Endodermal cell (in vitro differentiated cells): ENCODE results near the gene CD6. TPM values are rescaled to one million over a fixed set of nuclear protein-coding genes. Genes with fewer than 3 reads are reported as not detected.

ENCODE experiments used
- DNase-seq: peaks from one replicate; pipeline ENCODE4 v3.0.0-alpha.2; 2017
- H3K27ac ChIP-seq: 2 replicates; pipeline ENCODE4 v1.5.1; 2013; ENCODE audit warnings: mild to moderate bottlenecking, low read depth, low read length, moderate library complexity
- H3K27me3 ChIP-seq: 2 replicates; pipeline ENCODE4 v1.6.1; 2013; ENCODE audit warnings: mild to moderate bottlenecking, low read length, moderate library complexity; ENCODE audit not compliant: insufficient read depth, control insufficient read depth, poor library complexity, severe bottlenecking
- H3K36me3 ChIP-seq: 2 replicates; pipeline ENCODE4 v1.7.0; 2013; ENCODE audit warnings: mild to moderate bottlenecking, low read length, moderate library complexity; ENCODE audit not compliant: control insufficient read depth, insufficient read depth
- H3K4me1 ChIP-seq: one replicate; pipeline ENCODE4 v1.7.0; 2013; ENCODE audit warnings: low read length; ENCODE audit not compliant: control insufficient read depth, insufficient read depth
- H3K4me3 ChIP-seq: 2 replicates; pipeline ENCODE4 v1.5.1; 2013; ENCODE audit warnings: mild to moderate bottlenecking, low read length, moderate library complexity
- H3K9ac ChIP-seq: 2 replicates; pipeline ENCODE4 v1.6.1; 2013; ENCODE audit warnings: mild to moderate bottlenecking, low read length, moderate library complexity; ENCODE audit not compliant: poor library complexity, severe bottlenecking; ENCODE audit errors: extremely low read depth
- H3K9me3 ChIP-seq: 2 replicates; pipeline ENCODE4 v1.6.1; 2013; ENCODE audit warnings: mild to moderate bottlenecking, low read length, moderate library complexity; ENCODE audit not compliant: control insufficient read depth
- H3K27ac Mint-ChIP-seq: 2 replicates; pipeline ENCODE4 v1.8.0; 2020; ENCODE audit warnings: mixed read lengths
- H3K27me3 Mint-ChIP-seq: 2 replicates; pipeline ENCODE4 v1.8.0; 2021; ENCODE audit warnings: mild to moderate bottlenecking, mixed read lengths; ENCODE audit not compliant: insufficient read depth
- H3K36me3 Mint-ChIP-seq: 2 replicates; pipeline ENCODE4 v1.8.0; 2020; ENCODE audit warnings: low read depth, mixed read lengths
- H3K4me1 Mint-ChIP-seq: 2 replicates; pipeline ENCODE4 v1.8.0; 2020; ENCODE audit warnings: mixed read lengths
- H3K4me3 Mint-ChIP-seq: 2 replicates; pipeline ENCODE4 v1.8.0; 2020; ENCODE audit warnings: mild to moderate bottlenecking, moderate library complexity, mixed read lengths
- H3K9me3 Mint-ChIP-seq: 2 replicates; pipeline ENCODE4 v1.8.0; 2020; ENCODE audit warnings: mild to moderate bottlenecking, mixed read lengths
- CTCF ChIP-seq: fragments of 200-600 bp; sonication (generic); conservative IDR thresholded peaks from 2 replicates; pipeline ENCODE4 v1.5.0; 2021; ENCODE audit warnings: antibody characterized with exemption, mild to moderate bottlenecking
- WGBS, 2 experiments: methylation state at CpG; one replicate each; pipeline versions ENCODE4 v1.1.5 to v1.1.7; 2013; ENCODE audit warnings: missing lambda C conversion rate in 2 of 2, mixed read lengths in 1 of 2; ENCODE audit not compliant: insufficient coverage in 1 of 2, insufficient read length in 1 of 2; 5-methylcytosine and 5-hydroxymethylcytosine counted together
- total RNA-seq, 2 donors: library from RNA; stranded (reverse); fragmentation: NEBNext Ultra II Directional in 1 of 2; extraction: Animal tissue kit (Norgen Biotek cat#: 25700) in 1 of 2; gene quantifications; 2 replicates in 1 of 2; 3 replicates in 1 of 2; pipeline ENCODE4 v1.2.1, GENCODE V29; 2021

The CD6 gene
- total RNA-seq, 2 donors from 2014 or later, result 1.5 to 1.6 TPM

- Histone ChIP-seq H3K27ac (no peak overlapping the region), H3K27me3 (peaks cover 11% of the 10 kb centered on the region), H3K9me3 (no peaks in the 10 kb centered on the region), H3K9ac (no peak overlapping the region), H3K36me3 (no peaks in the 10 kb centered on the region), H3K4me3 (no peak overlapping the region), H3K4me1 (no peaks in the 10 kb centered on the region)
- 75 to 83% methylated on average over 2 of the region's 2 CpGs for WGBS, 2 experiments
- DNase-seq, result peak; percentile 16
- Mint-ChIP-seq H3K27me3 (peaks cover 23% of the 10 kb centered on the region), H3K9me3 (no peaks in the 10 kb centered on the region), H3K27ac (no peak overlapping the region), H3K4me1 (no peaks in the 10 kb centered on the region), H3K36me3 (no peaks in the 10 kb centered on the region), H3K4me3 (no peak overlapping the region)
- TF ChIP-seq CTCF, result no peak
Measured at GRCh38 chr11:61049859-61050258, 78.4 kb downstream of the CD6 start.

- Mint-ChIP-seq H3K4me3 (no peak overlapping the region), H3K9me3 (no peaks in the 10 kb centered on the region), H3K36me3 (no peaks in the 10 kb centered on the region), H3K27me3 (peaks cover 21% of the 10 kb centered on the region), H3K4me1 (peaks cover 7% of the 10 kb centered on the region), H3K27ac (no peak overlapping the region)
- no peak overlapping the region for H3K27ac ChIP-seq
- DNase-seq, result peak; percentile 36
- H3K4me1 ChIP-seq, result no peaks in the 10 kb centered on the region
- H3K9me3 ChIP-seq, result no peaks in the 10 kb centered on the region
- no peaks in the 10 kb centered on the region for H3K36me3 ChIP-seq
- peaks cover 11% of the 10 kb centered on the region for H3K27me3 ChIP-seq
- no peak overlapping the region for H3K9ac ChIP-seq
- H3K4me3 ChIP-seq, result no peak overlapping the region
- no peak for TF ChIP-seq CTCF
- WGBS, 2 experiments, result 87 to 95% methylated on average over 8 to 13 of the region's 13 CpGs
Measured at GRCh38 chr11:61052182-61052972, 80.9 kb downstream of the CD6 start.

GRCh38 chr11:61053191-61053590 is 81.7 kb downstream of the CD6 start:
- peaks cover 13% of the 10 kb centered on the region for H3K27me3 Mint-ChIP-seq
- no peaks in the 10 kb centered on the region for H3K36me3 Mint-ChIP-seq
- WGBS, 2 experiments, result 85 to 95% methylated on average over 5 to 6 of the region's 6 CpGs

More at GRCh38 chr11:61053191-61053590, 81.7 kb downstream of the CD6 start:
- Mint-ChIP-seq H3K4me3 (no peak overlapping the region), H3K27ac (no peak overlapping the region), H3K9me3 (no peaks in the 10 kb centered on the region), H3K4me1 (peaks cover 7% of the 10 kb centered on the region)
- Histone ChIP-seq H3K36me3 (no peaks in the 10 kb centered on the region), H3K9ac (no peak overlapping the region), H3K4me1 (no peaks in the 10 kb centered on the region), H3K4me3 (no peak overlapping the region), H3K27ac (no peak overlapping the region), H3K27me3 (peaks cover 10% of the 10 kb centered on the region), H3K9me3 (no peaks in the 10 kb centered on the region)
- no peak for TF ChIP-seq CTCF
- DNase-seq, result no peak
